AG04449 (cell line): ENCODE results near the gene TRABD2A.
"Not testable (repeated sequence)": the region's sequence is repeated elsewhere in the genome, so short reads cannot be mapped to it uniquely, and the experiment has no call there.

Experiments used
- CTCF ChIA-PET: fragments of 350-600 bp; formaldehyde crosslinking; extraction: SDS; loops from one replicate; lab custom pipeline; 2021; ENCODE audit warnings: antibody characterized with exemption; lab: Yijun Ruan, JAX
- POLR2A ChIA-PET: fragments of 400-600, 350-600 bp; formaldehyde crosslinking; extraction: SDS; loops from one replicate; lab custom pipeline; 2020; ENCODE audit warnings: antibody characterized with exemption, inconsistent platforms; lab: Yijun Ruan, JAX
- DNase-seq: peaks from one replicate; pipeline ENCODE4 v3.0.0-alpha.2; 2010; ENCODE audit warnings: low read depth, low spot score
- H3K4me3 ChIP-seq: 2 replicates; pipeline ENCODE4 v1.5.1; 2011; ENCODE audit warnings: low read depth, mild to moderate bottlenecking, control low read depth, low read length
- CTCF ChIP-seq: IDR thresholded peaks from one replicate; pipeline ENCODE4 v1.5.1; 2011; ENCODE audit warnings: mild to moderate bottlenecking, moderate library complexity, low read length, control low read depth, inconsistent platforms; ENCODE audit not compliant: insufficient read depth; ENCODE audit errors: missing control alignments

TRABD2A gene

GRCh38 chr2:84874381-84875212, 6.3 kb downstream of the TRABD2A start:
- DNase-seq, result no peak
- CTCF ChIA-PET, result interaction anchor here (1.1 kb wide), 1 partner anchor 10 kb away, joined by 3 read pairs; no protein-coding TSS in a partner anchor
- POLR2A ChIA-PET, result no interaction called here
- TF ChIP-seq CTCF, result no peak
- H3K4me3 ChIP-seq, result no peak overlapping the region

GRCh38 chr2:84873350-84873749, 7.5 kb downstream of the TRABD2A start:
- TF ChIP-seq CTCF, result no peak
- POLR2A ChIA-PET, result no interaction called here
- no peak for DNase-seq
- no peak overlapping the region for H3K4me3 ChIP-seq
- CTCF ChIA-PET, result interaction anchor here (1.0 kb wide), 1 partner anchor 15 kb away, joined by 4 read pairs; no protein-coding TSS in a partner anchor

GRCh38 chr2:84872691-84873090, 8.2 kb downstream of the TRABD2A start:
- DNase-seq, POLR2A ChIA-PET, H3K4me3 ChIP-seq: not testable (repeated sequence)
- CTCF ChIA-PET, result interaction anchor here (1.0 to 1.8 kb wide), 3 partner anchors 11 to 54 kb away, joined by 4 read pairs; no protein-coding TSS in a partner anchor

GRCh38 chr2:84870306-84870705, 10.6 kb downstream of the TRABD2A start:
- CTCF ChIA-PET, result interaction anchor here (0.8 to 0.9 kb wide), 2 partner anchors 12 to 377 kb away, joined by 3 read pairs; no protein-coding TSS in a partner anchor
- DNase-seq, result no peak
- H3K4me3 ChIP-seq, result no peak overlapping the region
- POLR2A ChIA-PET, result no interaction called here
- no peak for TF ChIP-seq CTCF

DNA sequence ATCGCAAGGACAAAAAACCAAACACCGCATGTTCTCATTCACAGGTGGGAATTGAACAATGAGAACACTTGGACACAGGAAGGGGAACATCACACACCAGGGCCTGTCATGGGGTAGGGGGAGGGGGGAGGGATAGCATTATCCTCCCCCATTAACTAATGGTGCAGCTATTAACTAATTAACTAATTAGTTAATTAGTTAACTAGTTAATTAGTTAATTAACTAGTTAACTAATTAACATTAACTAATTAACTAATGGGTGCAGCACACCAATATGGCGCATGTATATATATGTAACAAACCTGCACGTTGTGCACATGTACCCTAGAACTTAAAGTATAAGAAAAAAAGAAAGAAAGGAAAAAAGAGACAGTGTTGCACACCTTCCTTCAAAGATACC, 12.6 kb downstream of the TRABD2A start:
- CTCF ChIA-PET, result interaction anchor here (0.7 to 1.8 kb wide), 3 partner anchors 14 to 375 kb away, joined by 3 to 4 read pairs (median 4); no protein-coding TSS in a partner anchor
- POLR2A ChIA-PET, result not testable (repeated sequence)

GRCh38 chr2:84866122-84866521, 14.8 kb downstream of the TRABD2A start:
- POLR2A ChIA-PET, result no interaction called here
- CTCF ChIA-PET, result interaction anchor here (1.3 to 1.5 kb wide), 2 partner anchors 17 to 21 kb away, joined by 3 read pairs; no protein-coding TSS in a partner anchor
- no peak for DNase-seq
- TF ChIP-seq CTCF, result no peak
- H3K4me3 ChIP-seq, result no peak overlapping the region

More for the DNA sequence above, 12.6 kb downstream of the TRABD2A start:
- not testable (repeated sequence) for H3K4me3 ChIP-seq, DNase-seq

DNA sequence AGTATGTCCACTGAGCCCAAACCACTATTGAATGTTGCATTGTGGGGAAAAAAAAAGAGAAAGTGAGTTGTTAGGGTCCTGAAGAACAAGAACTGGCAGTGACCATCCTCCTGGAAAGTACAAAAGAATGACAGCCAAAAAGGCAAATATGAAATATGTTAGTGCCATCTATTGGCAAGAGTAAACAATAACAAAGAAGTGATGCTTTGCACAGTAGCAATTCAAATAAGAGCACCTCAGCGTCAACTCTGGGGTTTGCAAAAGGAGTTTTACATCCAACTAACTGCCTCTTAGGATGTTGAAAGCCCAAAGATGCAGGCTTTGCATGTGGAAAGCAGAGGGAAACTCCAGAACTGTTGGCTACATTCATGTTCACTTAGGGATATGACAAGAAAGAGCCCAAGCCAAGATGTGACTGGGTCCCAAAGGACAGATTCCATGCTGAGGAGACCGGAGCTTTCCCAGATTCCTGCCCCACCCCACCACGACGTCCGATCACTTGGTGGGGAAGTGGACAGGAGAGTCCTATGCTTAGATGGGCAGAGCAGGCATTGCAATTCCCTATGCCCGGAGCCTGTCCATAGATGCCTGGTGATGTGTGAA, 15.6 kb downstream of the TRABD2A start:
- DNase-seq, result no peak
- H3K4me3 ChIP-seq, result no peak overlapping the region

More for the DNA sequence above, 15.6 kb downstream of the TRABD2A start:
- TF ChIP-seq CTCF, result no peak
- CTCF ChIA-PET, result interaction anchor here (0.7 to 1.8 kb wide), 7 partner anchors 13 to 379 kb away, joined by 3 to 8 read pairs (median 3); no protein-coding TSS in a partner anchor
- POLR2A ChIA-PET, result no interaction called here
